Heart left ventricle (tissue), 13 donors: Measurements from ENCODE around the gene ADRM1.

Source experiments
- POLR2A ChIP-seq, 2 donors: fragments of 450-650 bp; IDR thresholded peaks; one replicate each; pipeline ENCODE4 v1.6.1; 2017; ENCODE audit warnings: antibody characterized with exemption in 2 of 2, mild to moderate bottlenecking in 2 of 2, moderate library complexity in 2 of 2
- TF ChIP-seq, protein P1 (sequence below), 12 donors: fragments of 200-600 bp; sonication (generic) in 4 of 12; IDR thresholded peaks; one replicate each; pipeline versions ENCODE4 v1.5.0 to v1.8.0; 2018 to 2022; ENCODE audit warnings: antibody characterized with exemption in 12 of 12, mild to moderate bottlenecking in 5 of 12
- donor health status: ischemic (EF 13 %, LVEDD 7.1; RV severe dilation, severe dysfunction).
- donor health status: DM: no; HTN: yes; CAD: no.
- donor health status: DM: no; HTN: no; CAD: no.
- donor health status: ischemic (EF 25% LVEDD 6.9; RV normal size, moderate dysfunction).
- donor health status: ischemic (EF 25% LVEDD 5.7; RV mildly dilated, moderate dysfunction).
- donor health status: ischemic (EF 35%, LVEDD 5.7; RV mildly dilated, moderate dysfunction).
- donor health status: nonischemic (EF 11% LVEDD 7.7; RV severe dilation, severe dysfunction).
- donor health status: DM: yes; HTN: yes; CAD: no.
- donor health status: PGD.
- donor health status: ischemic (EF 29% LVEDD 5.4; RV normal size, mild dysfunction).
- donor health status: nonischemic (EF 23%, LVEDD 6.1; RV moderate dilation, normal function).

DNA sequence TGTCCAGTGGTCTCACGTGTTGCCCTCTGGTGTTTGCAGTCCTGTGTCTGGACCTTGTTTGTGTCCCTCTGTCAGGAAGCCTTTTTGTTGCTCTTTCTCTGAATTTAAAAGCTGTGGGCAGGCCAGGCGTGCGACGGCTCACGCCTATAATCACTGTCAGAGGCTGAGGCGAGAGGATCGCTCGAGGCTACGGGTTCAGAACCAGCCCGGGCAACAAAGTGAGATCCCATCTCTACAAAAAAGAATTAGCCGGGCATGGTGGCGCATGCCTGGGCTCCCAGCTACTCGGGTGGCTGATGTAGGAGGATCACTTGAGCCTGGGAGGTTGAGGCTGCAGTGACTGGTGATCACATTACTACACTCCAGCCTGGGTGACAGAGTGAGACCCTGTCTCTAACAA is 35.9 kb upstream of the ADRM1 start:
- TF ChIP-seq, protein P1, sequence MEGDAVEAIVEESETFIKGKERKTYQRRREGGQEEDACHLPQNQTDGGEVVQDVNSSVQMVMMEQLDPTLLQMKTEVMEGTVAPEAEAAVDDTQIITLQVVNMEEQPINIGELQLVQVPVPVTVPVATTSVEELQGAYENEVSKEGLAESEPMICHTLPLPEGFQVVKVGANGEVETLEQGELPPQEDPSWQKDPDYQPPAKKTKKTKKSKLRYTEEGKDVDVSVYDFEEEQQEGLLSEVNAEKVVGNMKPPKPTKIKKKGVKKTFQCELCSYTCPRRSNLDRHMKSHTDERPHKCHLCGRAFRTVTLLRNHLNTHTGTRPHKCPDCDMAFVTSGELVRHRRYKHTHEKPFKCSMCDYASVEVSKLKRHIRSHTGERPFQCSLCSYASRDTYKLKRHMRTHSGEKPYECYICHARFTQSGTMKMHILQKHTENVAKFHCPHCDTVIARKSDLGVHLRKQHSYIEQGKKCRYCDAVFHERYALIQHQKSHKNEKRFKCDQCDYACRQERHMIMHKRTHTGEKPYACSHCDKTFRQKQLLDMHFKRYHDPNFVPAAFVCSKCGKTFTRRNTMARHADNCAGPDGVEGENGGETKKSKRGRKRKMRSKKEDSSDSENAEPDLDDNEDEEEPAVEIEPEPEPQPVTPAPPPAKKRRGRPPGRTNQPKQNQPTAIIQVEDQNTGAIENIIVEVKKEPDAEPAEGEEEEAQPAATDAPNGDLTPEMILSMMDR (IDR thresholded peaks at IDR 0.05): no peak
- no peak for TF ChIP-seq POLR2A (IDR thresholded peaks at IDR 0.05)
